Kidney (tissue), 14 donors: ENCODE measurements around the gene CLUH. TPM values are rescaled to one million over a fixed set of nuclear protein-coding genes. Genes with fewer than 3 reads are reported as not detected.

Experiments
- DNase-seq, 5 donors: peaks; one replicate each; pipeline ENCODE4 v3.0.0-alpha.2; 2013 to 2020
- FAIRE-seq: peaks from 2 replicates; lab custom pipeline; 2012; peaks lifted over from hg19 to GRCh38; lab: Jason Lieb, UNC
- H3K27ac ChIP-seq, 2 donors: one replicate each; pipeline ENCODE4 v1.7.0; 2013; ENCODE audit warnings: low read depth in 2 of 2, low read length in 2 of 2, inconsistent platforms in 1 of 2
- H3K27me3 ChIP-seq: one replicate; pipeline ENCODE4 v1.7.1; 2013; ENCODE audit warnings: low read length, inconsistent platforms; ENCODE audit not compliant: control insufficient read depth, insufficient read depth
- H3K36me3 ChIP-seq, 3 donors: one replicate each; pipeline versions ENCODE4 v1.7.0 to v1.7.1; 2013; ENCODE audit warnings: low read length in 3 of 3, control low read depth in 1 of 3, inconsistent platforms in 1 of 3; ENCODE audit not compliant: insufficient read depth in 3 of 3, control insufficient read depth in 2 of 3
- H3K4me1 ChIP-seq, 3 donors: one replicate each; pipeline versions ENCODE4 v1.7.0 to v1.7.1; 2013; ENCODE audit warnings: low read length in 3 of 3, inconsistent platforms in 1 of 3, low read depth in 1 of 3; ENCODE audit not compliant: control insufficient read depth in 2 of 3, insufficient read depth in 2 of 3
- H3K4me3 ChIP-seq, 3 donors: one replicate each; pipeline versions ENCODE4 v1.7.0 to v1.8.1; 2013; ENCODE audit warnings: low read length in 3 of 3, control low read depth in 1 of 3, inconsistent platforms in 1 of 3
- H3K9ac ChIP-seq, 3 donors: one replicate each; pipeline versions ENCODE4 v1.7.0 to v1.7.1; 2013; ENCODE audit warnings: low read length in 3 of 3, control low read depth in 1 of 3, inconsistent platforms in 1 of 3
- H3K9me3 ChIP-seq, 3 donors: one replicate each; pipeline versions ENCODE4 v1.7.0 to v1.7.1; 2013; ENCODE audit warnings: low read length in 3 of 3, control low read depth in 1 of 3, inconsistent platforms in 1 of 3; ENCODE audit not compliant: control insufficient read depth in 2 of 3, insufficient read depth in 1 of 3
- intact Hi-C: fragments of 100-400 bp; cut with DNase I; formaldehyde crosslinking; loops from one replicate; pipeline ENCODE4 v1.11.1; 2022
- polyA plus RNA-seq: library from polyadenylated mRNA; stranded (reverse); fragments of 350-450 nt; fragmentation: Illumina TruSeq; extraction: RNeasy Lipid Tissue Mini Kit (QIAGEN cat#74804); gene quantifications from one replicate; pipeline ENCODE4 v1.2.3, GENCODE V29; 2014; ENCODE audit warnings: low read depth, low replicate concordance; ENCODE audit not compliant: insufficient read depth
- total RNA-seq: library from RNA; stranded (reverse); fragmentation: NEBNext Ultra II Directional; extraction: Animal tissue kit (Norgen Biotek cat#: 25700); gene quantifications from one replicate; pipeline ENCODE4 v1.2.1, GENCODE V29; 2021
- TF ChIP-seq, protein P1 (sequence below): IDR thresholded peaks from 3 replicates; pipeline ENCODE4 v1.5.1; 2012; ENCODE audit warnings: mild to moderate bottlenecking, moderate library complexity, borderline replicate concordance; ENCODE audit not compliant: insufficient read depth; ENCODE audit errors: extremely low read depth
- donor health status: control.
- donor health status: control.
- donor health status: control.
- donor health status: control.
- donor health status: control.
- donor health status: DM: yes; HTN: yes; CAD: no.
- donor health status: Normal renal cell carcinoma (clear cell type).

CLUH gene
- total and polyA plus RNA-seq, 2 donors from 2014 or later: 49.5 to 93.1 TPM

- H3K9me3 ChIP-seq: no peaks in the 10 kb centered on the region
- TF ChIP-seq, protein P1, sequence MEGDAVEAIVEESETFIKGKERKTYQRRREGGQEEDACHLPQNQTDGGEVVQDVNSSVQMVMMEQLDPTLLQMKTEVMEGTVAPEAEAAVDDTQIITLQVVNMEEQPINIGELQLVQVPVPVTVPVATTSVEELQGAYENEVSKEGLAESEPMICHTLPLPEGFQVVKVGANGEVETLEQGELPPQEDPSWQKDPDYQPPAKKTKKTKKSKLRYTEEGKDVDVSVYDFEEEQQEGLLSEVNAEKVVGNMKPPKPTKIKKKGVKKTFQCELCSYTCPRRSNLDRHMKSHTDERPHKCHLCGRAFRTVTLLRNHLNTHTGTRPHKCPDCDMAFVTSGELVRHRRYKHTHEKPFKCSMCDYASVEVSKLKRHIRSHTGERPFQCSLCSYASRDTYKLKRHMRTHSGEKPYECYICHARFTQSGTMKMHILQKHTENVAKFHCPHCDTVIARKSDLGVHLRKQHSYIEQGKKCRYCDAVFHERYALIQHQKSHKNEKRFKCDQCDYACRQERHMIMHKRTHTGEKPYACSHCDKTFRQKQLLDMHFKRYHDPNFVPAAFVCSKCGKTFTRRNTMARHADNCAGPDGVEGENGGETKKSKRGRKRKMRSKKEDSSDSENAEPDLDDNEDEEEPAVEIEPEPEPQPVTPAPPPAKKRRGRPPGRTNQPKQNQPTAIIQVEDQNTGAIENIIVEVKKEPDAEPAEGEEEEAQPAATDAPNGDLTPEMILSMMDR: no peak
- DNase-seq (no peak), FAIRE-seq (no peak)
- no peaks in the 10 kb centered on the region for H3K27me3 ChIP-seq
- no peak overlapping the region for H3K9ac ChIP-seq
- H3K4me3 ChIP-seq: no peak overlapping the region
- peaks cover 0 to 6% (median 3%) of the 10 kb centered on the region in 3 donors for H3K4me1 ChIP-seq
- H3K36me3 ChIP-seq: no peaks in the 10 kb centered on the region
- H3K27ac ChIP-seq: no peak overlapping the region
- intact Hi-C loops: no loop called here
These were observed 6.8 kb upstream of the CLUH start for GRCh38 chr17:2718150-2718938.

- Histone ChIP-seq H3K4me1 (peaks cover 0 to 12% (median 9%) of the 10 kb centered on the region in 3 donors), H3K27ac (no peak overlapping the region), H3K27me3 (no peaks in the 10 kb centered on the region), H3K4me3 (no peak overlapping the region), H3K9ac (no peak overlapping the region), H3K9me3 (no peaks in the 10 kb centered on the region), H3K36me3 (no peaks in the 10 kb centered on the region)
- intact Hi-C loops: no loop called here
- TF ChIP-seq, protein P1: no peak
- no peak for DNase-seq
- no peak for FAIRE-seq
These were observed 5.1 kb upstream of the CLUH start for GRCh38 chr17:2716649-2717048.

DNA sequence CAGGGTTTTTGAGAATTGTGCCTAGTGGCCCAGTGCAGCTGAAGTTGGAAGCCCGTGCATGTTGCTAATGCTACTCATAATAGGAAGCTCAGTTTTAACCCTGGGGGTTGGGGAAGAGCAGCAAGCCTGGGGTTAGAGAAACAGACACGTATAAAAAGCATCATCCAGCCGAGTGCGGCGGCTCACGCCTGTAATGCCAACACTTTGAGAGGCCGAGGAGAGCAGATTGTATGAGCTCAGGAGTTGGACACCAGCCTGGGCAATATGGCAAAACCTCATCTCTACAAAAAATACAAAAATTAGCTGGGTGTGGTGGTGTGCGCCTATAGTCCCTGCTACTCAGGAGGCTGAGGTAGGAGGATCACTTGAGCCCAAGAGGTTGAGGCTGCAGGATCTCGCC, 2.3 kb upstream of the CLUH start:
- intact Hi-C loops: no loop called here
- no peak overlapping the region for H3K4me3 ChIP-seq
- H3K9ac ChIP-seq: no peak overlapping the region
- FAIRE-seq (no peak), DNase-seq (no peak)
- no peaks in the 10 kb centered on the region for H3K9me3 ChIP-seq
- no peaks in the 10 kb centered on the region for H3K36me3 ChIP-seq
- H3K27ac ChIP-seq: no peak overlapping the region
- peaks cover 0 to 29% (median 13%) of the 10 kb centered on the region in 3 donors for H3K4me1 ChIP-seq
- TF ChIP-seq, protein P1: no peak
- H3K27me3 ChIP-seq: no peaks in the 10 kb centered on the region
